Tongue (tissue), 2 donors: Measurements from ENCODE around the gene SRRM3. TPM values are rescaled to one million over a fixed set of nuclear protein-coding genes. Genes with fewer than 3 reads are reported as not detected.
"Not testable (repeated sequence)": the region's sequence is repeated elsewhere in the genome, so short reads cannot be mapped to it uniquely, and the experiment has no call there.

ENCODE experiments used
- DNase-seq: peaks from one replicate; pipeline ENCODE4 v3.0.0-alpha.2; 2015
- total RNA-seq: library from RNA; depleted of rRNA; stranded (reverse); fragments of >200 nt; gene quantifications from one replicate; pipeline ENCODE4 v1.2.3, GENCODE V29; 2014

Gene SRRM3
- total RNA-seq, 1 donor from 2014 or later, result 0.62 TPM

- no peak for DNase-seq
Measured at GRCh38 chr7:76230214-76230613, 28.5 kb downstream of the SRRM3 start.

DNA sequence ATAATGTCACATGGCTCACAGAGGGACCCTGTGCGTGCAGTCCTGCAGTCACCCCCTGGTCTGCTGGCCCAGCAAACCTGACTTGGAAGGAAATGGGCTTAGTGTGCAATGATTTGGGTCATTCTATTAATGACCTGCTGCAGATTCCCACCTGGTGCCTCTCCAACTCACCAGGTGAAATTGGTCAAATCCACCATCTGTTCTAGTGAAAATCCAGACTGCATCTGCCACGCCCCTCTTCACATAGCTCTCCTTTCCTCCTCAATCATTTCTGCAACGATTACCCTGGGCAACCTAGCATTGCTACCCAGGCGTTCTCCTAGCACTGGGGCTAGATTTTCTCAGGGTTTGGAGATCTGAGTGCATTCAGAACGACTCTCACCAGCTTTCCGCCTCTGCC is 29.4 kb downstream of the SRRM3 start:
- DNase-seq, result no peak

GRCh38 chr7:76231583-76231982 is 29.9 kb downstream of the SRRM3 start:
- no peak for DNase-seq

DNA sequence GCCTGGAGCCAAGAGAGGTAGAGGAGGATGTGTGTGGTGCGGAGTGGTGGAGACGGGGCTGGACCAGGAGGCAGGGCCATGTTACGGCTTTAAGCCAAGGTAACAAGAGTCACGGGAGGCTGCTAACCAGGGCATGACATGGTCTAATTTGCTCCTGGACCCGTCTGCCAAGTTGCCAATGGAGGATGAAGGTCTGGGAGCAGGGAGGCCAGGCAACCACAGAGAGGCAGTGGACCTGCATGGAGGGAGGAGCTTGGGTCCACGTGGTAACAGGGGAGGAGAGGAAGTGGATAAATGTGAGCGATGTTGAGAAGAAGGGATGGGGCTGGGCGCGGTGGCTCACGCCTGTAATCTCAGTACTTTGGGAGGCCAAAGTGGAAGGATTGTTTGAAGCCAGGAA is 31.0 kb downstream of the SRRM3 start:
- DNase-seq, result no peak

- DNase-seq, result no peak
Measured at GRCh38 chr7:76233538-76234281, 32.0 kb downstream of the SRRM3 start.

DNA sequence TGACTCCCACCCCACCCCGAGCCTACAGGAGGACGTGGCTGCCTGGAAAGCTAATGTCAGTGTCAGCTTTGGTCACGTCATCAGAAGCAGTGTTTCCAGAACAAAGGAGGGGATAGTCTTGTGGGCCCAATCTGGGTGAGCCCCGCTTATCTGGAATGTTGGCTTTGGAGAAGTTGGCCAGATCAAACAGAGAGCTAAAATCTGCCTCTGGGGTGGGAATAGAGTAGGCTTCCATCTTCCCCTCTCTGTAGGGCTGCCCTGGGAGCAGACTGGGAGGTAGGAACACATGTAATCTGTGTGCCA is 32.5 kb downstream of the SRRM3 start:
- DNase-seq, result no peak

DNA sequence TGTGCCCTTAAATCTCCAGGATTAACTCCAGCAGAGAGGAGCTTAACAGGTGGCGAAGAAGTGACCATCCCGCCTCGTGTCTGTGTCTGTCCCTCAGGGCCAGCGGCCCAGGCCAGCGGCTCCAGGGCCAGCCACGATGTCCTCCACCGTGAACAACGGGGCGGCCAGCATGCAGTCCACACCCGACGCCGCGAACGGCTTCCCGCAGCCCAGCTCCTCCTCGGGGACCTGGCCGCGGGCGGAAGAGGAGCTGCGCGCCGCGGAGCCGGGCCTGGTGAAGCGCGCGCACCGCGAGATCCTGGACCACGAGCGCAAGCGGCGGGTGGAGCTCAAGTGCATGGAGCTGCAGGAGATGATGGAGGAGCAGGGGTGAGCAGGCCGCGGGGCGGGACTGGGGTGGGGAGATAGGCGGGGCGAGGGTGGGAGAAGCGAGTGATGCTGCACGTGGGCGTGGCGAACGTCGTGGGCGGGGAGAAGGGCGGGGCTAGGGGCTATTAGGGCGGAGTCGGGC is 33.3 kb downstream of the SRRM3 start:
- peak; percentile 70 for DNase-seq

DNA sequence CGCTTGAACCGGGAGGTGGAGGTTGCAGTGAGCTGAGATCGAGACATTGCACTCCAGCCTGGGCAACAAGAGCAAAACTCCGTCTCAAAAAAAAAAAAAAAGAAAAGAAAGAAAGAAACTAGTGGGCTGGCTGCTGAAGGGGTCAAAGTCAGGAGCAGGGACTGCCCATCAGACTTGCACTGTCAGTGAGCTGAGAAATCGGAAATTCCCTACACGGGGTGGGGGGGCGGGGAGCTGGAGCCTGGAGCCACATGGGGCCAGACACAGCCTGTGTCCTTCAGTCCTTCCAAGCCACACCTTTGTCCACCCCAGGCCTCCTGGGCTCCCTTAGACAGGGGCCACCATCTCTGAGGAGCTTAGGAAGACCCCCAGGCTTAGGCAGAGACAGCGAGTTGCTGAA is 34.5 kb downstream of the SRRM3 start:
- DNase-seq, result no peak

DNA sequence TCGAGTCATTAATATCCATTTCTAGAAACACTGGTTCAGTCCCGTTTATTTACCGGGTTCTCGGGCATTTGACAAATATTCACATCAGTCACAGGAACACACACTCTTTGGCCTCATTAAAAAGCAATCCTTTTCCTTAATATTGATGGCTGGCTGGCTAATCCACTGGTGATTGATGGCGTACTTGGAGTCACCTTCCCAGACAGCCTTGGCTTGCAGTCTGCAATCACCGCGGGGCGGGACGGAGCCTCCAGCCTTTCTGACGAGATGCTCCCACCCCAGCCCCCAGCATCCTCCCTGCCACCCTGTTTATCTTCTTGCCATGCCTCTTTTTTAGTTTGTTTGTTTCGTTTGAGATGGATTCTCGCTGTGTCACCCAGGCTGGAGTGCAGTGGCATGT is 36.6 kb downstream of the SRRM3 start:
- DNase-seq, result no peak

GRCh38 chr7:76241141-76241540 is 39.4 kb downstream of the SRRM3 start:
- no peak for DNase-seq

DNA sequence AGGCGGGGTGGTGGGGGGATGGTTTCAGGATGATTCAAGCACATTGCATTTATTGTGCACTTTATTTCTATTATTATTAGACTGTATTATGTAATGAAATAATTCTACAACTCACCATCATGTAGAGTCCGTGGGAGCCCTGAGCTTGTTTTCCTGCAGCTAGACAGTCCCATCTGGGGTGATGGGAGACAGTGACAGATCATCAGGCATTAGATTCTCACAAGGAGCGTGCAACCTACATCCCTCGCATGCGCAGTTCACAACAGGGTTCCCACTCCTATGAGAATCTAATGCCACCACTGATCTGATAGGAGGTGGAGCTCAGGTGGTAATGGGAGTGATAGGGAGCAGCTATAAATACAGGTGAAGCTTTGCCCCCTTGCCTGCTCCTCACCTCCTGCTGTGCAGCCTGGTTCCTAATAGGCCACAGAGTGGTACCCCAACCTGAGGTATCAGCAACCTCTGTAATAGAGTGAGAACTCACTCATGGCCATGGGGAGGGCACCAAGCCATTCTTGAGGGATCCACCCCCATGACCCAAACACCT is 40.9 kb downstream of the SRRM3 start:
- not testable (repeated sequence) for DNase-seq

GRCh38 chr7:76244781-76245391 is 43.2 kb downstream of the SRRM3 start:
- no peak for DNase-seq

DNA sequence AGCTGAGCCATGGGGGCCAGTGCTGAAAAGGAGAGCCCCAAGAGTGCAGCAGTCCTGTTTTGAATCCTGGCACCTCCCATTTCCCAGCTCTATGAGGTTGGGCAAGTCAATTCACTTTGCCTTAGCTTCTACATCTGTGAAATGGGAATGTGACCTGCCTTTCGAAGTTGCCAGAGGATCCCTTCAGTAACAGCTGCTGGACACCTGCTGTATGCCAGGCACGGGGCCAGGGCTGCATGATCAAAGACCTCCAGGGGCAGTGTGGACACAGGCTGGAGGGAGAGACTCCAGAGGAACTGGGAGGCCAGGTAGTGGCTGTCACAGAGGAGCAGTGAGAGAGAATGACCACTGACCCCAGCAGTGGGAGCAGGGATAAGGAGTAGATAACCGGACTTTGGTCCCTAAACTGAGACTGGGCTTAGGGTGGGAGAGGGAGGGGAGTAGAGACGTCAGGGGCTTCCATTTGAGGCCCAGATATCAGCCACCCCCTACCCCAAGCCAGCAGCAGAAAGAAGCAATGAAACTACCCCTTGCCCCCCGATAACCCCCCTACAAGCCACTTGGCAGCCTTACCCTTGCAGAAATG is 45.2 kb downstream of the SRRM3 start:
- DNase-seq, result peak; percentile 13

- no peak for DNase-seq
Measured at GRCh38 chr7:76247938-76248337, 46.2 kb downstream of the SRRM3 start.

DNA sequence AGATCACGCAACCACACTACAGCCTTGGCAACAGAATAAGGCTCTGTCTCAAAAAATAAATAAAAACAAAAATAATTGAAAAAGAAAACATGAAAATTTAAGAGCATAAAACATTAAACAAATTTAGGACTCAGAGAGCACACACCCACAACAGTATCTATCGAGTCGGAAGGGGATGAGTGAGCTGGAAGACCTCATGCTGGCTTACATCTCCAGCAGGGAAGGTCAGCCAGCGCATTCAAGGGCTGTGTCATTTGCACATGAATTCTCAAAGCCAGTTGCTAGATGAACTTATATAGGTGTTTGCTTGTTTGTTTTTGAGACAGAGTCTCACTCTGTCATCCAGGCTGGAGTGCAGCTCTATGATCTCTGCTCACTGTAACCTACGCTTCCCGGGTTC is 50.3 kb downstream of the SRRM3 start:
- no peak for DNase-seq

DNA sequence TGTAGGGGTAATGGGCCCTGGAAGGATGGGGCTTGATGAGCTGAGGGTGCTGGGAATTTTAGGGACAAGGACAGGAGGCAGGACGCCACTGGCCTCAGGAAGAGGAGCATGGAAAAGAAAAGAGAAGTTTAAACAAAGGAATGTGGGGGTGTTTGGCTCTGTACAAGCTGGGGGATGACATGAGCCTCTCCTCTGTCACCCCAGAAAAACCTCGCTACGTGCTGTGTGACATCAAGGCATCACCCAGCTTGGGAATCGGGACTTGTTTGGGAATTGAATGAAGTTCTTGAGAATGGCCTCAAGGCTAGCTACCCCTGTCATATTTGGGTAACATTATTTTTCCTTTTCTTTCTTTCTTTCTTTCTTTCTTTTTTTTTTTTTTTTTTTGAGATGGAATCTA is 53.1 kb downstream of the SRRM3 start:
- DNase-seq, result no peak

DNA sequence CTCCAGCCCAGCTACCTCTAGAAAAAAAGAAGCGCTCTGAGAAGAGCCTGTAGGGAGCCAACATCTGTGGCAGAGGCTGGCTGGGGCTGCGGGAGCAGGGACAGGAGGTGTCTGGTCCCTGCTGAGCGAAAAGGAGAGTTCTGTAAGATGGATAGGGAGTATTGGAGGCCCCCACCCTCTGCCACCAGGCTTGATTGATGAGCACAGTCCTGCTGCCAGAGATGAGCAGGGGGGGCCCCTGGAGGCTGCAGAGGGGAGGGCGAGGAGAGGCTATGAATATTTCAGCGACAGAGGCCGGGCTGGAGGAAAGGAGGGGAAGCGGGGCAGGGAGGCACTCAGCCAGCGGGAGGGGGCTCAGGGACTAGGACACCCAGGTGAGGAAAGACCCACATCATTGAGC is 56.3 kb downstream of the SRRM3 start:
- no peak for DNase-seq

DNA sequence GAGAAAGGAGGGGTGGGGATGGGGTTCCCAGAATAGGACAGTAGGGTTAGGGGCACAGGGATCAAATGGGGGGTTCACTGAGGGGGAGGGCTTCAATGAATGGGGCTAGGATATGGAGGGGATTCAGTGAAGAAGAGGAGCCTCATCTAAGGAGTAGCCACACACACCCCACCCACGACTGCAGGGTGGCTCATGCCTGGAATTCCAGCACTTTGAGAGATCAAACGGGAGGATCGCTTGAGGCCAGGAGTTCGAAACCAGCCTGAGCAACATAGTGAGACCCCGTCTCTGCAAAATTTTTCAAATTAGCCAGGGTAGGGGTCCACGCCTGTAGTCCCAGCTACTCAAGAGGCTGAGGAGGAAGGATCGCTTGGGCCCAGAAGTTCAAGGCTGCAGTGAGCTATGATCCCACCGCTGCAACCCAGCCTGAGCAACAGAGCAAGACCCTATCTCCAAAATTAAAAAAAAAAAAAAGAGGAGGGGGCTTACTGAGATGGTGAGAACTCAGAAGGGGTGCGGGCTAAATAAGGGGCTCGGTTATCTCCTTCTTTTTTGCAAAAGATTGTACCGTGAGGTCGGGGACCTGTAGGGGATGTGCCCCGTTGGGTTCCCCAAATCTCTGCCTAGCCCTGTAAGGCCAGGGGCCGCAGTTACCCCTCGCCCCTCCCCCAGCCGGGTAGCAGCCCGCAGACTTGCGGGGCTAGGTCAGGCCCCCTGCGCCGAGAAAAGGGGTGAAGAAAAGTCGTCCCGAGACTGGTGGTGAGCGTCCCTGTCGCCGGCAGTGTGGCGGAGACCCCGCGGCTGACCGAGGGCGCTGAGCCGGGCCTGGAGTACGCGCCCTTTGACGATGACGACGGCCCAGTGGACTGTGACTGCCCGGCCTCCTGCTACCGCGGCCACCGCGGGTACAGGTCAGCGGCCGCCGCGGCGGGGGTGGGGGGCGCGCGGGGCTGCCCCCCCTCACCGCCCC is 57.7 kb downstream of the SRRM3 start:
- DNase-seq, result no peak

- DNase-seq, result no peak
Measured at GRCh38 chr7:76260171-76260703, 58.5 kb downstream of the SRRM3 start.

GRCh38 chr7:76261329-76261728 is 59.6 kb downstream of the SRRM3 start:
- DNase-seq, result no peak

DNA sequence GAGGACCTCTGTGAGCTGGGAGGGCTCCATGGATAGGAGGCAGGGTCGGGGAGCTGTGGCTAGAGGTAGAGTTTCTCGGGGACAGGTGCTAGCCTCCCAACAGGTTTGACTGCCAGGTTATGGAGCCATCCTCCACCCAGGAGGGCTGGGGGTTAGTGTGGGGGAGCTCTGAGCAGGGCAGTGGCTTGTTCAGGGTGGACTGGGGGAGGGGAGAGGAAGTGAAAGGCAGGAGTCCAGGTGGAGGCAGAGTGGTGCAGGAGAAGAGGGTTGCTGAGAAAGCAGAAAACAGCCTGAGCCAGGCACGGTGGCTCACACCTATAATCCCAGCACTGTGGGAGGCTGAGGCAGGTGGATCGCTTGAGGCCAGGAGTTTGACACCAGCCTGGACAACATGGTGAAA is 60.2 kb downstream of the SRRM3 start:
- no peak for DNase-seq
